Heart left ventricle (tissue), 16 donors: ENCODE data around the gene DEK. TPM values are rescaled to one million over a fixed set of nuclear protein-coding genes. Genes with fewer than 3 reads are reported as not detected.
A peak's percentile ranks its signal among the peaks of the same experiment; 100 is the strongest.

Experiments
- ATAC-seq, 4 donors: fragments of 200-7000 bp; cut with Tn5 transposase; one replicate each; pipeline ENCODE4 v1.9.1; 2020 to 2022; ENCODE audit warnings: moderate library complexity in 4 of 4, mild to moderate bottlenecking in 3 of 4, moderate number of reproducible peaks in 1 of 4
- DNase-seq, 5 donors: peaks; one replicate each; pipeline ENCODE4 v3.0.0-alpha.2; 2020
- H3K27ac ChIP-seq, 12 donors: fragments of 200-600 bp; sonication (generic) in 4 of 12; one replicate each; pipeline versions ENCODE4 v1.5.0 to v1.8.0; 2016 to 2022; ENCODE audit warnings: mild to moderate bottlenecking in 2 of 12
- H3K27me3 ChIP-seq, 9 donors: fragments of 200-600 bp; sonication (generic) in 2 of 9; one replicate each; pipeline versions ENCODE4 v1.5.1 to v1.8.0; 2016 to 2022; ENCODE audit warnings: mild to moderate bottlenecking in 3 of 9
- H3K36me3 ChIP-seq, 9 donors: fragments of 200-600 bp; sonication (generic) in 2 of 9; one replicate each; pipeline versions ENCODE4 v1.5.0 to v1.8.0; 2018 to 2022; ENCODE audit warnings: mild to moderate bottlenecking in 2 of 9
- H3K4me1 ChIP-seq, 12 donors: fragments of 200-600 bp; sonication (generic) in 4 of 12; one replicate each; pipeline versions ENCODE4 v1.5.0 to v1.8.0; 2016 to 2022; ENCODE audit warnings: mild to moderate bottlenecking in 3 of 12
- H3K4me3 ChIP-seq, 12 donors: fragments of 200-600 bp; sonication (generic) in 4 of 12; one replicate each; pipeline versions ENCODE4 v1.5.0 to v1.8.0; 2017 to 2022; ENCODE audit warnings: mild to moderate bottlenecking in 9 of 12, moderate library complexity in 4 of 12
- H3K9me3 ChIP-seq, 12 donors: fragments of 200-600 bp; sonication (generic) in 4 of 12; one replicate each; pipeline versions ENCODE4 v1.5.0 to v1.8.0; 2016 to 2022; ENCODE audit warnings: mild to moderate bottlenecking in 1 of 12
- CTCF ChIP-seq, 12 donors: fragments of 200-600 bp; sonication (generic) in 4 of 12; IDR thresholded peaks; one replicate each; pipeline versions ENCODE4 v1.5.0 to v1.8.0; 2018 to 2022; ENCODE audit warnings: antibody characterized with exemption in 12 of 12, mild to moderate bottlenecking in 5 of 12
- POLR2A ChIP-seq, 2 donors: fragments of 450-650 bp; IDR thresholded peaks; one replicate each; pipeline ENCODE4 v1.6.1; 2017; ENCODE audit warnings: antibody characterized with exemption in 2 of 2, mild to moderate bottlenecking in 2 of 2, moderate library complexity in 2 of 2
- WGBS, 4 donors: extraction: QIAGEN DNeasy Blood & Tissue Kit in 2 of 4; methylation state at CpG; one replicate each; pipeline versions ENCODE4 v1.1.5 to v1.1.7; 2013 to 2018; 5-methylcytosine and 5-hydroxymethylcytosine counted together
- intact Hi-C, 10 donors: fragments of 100-400 bp; cut with DNase I; formaldehyde crosslinking; loops; one replicate each; pipeline versions ENCODE4 v1.11.1 to v1.14.2; 2022
- polyA plus RNA-seq, 2 donors: library from polyadenylated mRNA; stranded (reverse); fragments of 200-250 nt; gene quantifications; one replicate each; pipeline ENCODE4 v1.2.3, GENCODE V29; 2013
- total RNA-seq, 9 donors: library from RNA; depleted of rRNA in 2 of 9; stranded (reverse); fragments of >200 nt in 2 of 9; fragmentation: NEBNext Ultra II Directional in 3 of 9; extraction: Animal tissue kit (Norgen Biotek cat#: 25700) in 3 of 9; gene quantifications; one replicate each; pipeline versions ENCODE4 v1.1.0 to v1.2.4, GENCODE V29; 2016 to 2023
- donor health status: ischemic (EF 13 %, LVEDD 7.1; RV severe dilation, severe dysfunction).
- donor health status: healthy with polysubstance abuse.
- donor health status: DM: no; HTN: yes; CAD: no.
- donor health status: DM: no; HTN: no; CAD: no.
- donor health status: ischemic (EF 25% LVEDD 6.9; RV normal size, moderate dysfunction).
- donor health status: ischemic (EF 25% LVEDD 5.7; RV mildly dilated, moderate dysfunction).
- donor health status: healthy.
- donor health status: DM: yes; HTN: yes; CAD: no.
- donor health status: ischemic (EF 35%, LVEDD 5.7; RV mildly dilated, moderate dysfunction).
- donor health status: nonischemic (EF 11% LVEDD 7.7; RV severe dilation, severe dysfunction).
- donor health status: DM: yes; HTN: yes; CAD: no.
- donor health status: PGD.
- donor health status: ischemic (EF 29% LVEDD 5.4; RV normal size, mild dysfunction).
- donor health status: nonischemic (EF 23%, LVEDD 6.1; RV moderate dilation, normal function).

The DEK gene
- total and polyA plus RNA-seq, 11 donors, result 20.9 to 83.0 (median 54.3) TPM

DNA sequence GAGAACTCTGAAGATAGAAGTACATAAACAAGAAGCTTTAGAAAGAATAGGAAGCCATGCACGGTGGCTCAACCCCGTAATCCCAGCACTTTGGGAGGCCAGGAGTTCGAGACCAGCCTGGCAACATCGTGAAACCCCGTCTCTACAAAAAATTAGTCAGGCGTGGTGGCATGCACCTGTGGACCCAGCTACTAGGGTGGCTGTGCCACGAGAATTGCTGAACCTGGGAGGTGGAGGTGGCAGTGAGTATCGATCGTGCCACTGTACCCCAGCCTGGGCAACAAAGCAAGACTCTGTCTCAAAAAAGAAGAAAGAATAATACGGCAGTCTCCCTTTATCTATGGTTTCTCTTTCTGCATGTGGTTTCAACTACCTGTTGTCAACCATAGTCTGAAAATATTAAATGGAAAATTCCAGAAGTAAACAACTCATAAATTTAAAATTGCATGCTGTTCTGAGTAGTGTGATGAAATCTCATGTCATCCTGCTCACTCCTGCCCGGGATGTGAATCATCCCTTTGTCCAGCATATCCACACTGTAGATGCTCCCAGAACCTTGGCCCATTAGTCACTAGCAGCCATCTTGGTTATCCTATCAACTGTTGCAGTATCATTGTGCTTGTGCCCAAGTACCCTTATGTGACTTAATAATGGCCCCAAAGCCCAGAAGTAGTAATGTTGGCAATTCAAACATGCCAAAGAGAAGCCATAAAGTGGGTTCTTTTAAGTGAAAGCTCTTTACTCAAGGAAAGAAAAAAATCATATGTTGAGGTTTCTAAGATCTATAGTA is 22.1 kb downstream of the DEK start:
- no peak for ATAC-seq
- peaks cover 0 to 5% (median 0%) of the 10 kb centered on the region in 12 donors for H3K4me1 ChIP-seq
- TF ChIP-seq CTCF (IDR thresholded peaks at IDR 0.05), result no peak
- no peak for TF ChIP-seq POLR2A (IDR thresholded peaks at IDR 0.05)
- whole genome bisulfite sequencing, 4 donors, result 88 to 97% (median 92%) methylated on average over 11 of the region's 11 CpGs
- H3K27me3 ChIP-seq, result no peaks in the 10 kb centered on the region
- intact Hi-C loops, result no loop called here
- H3K9me3 ChIP-seq, result no peaks in the 10 kb centered on the region
- H3K27ac ChIP-seq, result no peak overlapping the region
- H3K36me3 ChIP-seq, result peaks cover 0 to 89% (median 58%) of the 10 kb centered on the region in 9 donors
- no peak overlapping the region for H3K4me3 ChIP-seq
- no peak for DNase-seq

DNA sequence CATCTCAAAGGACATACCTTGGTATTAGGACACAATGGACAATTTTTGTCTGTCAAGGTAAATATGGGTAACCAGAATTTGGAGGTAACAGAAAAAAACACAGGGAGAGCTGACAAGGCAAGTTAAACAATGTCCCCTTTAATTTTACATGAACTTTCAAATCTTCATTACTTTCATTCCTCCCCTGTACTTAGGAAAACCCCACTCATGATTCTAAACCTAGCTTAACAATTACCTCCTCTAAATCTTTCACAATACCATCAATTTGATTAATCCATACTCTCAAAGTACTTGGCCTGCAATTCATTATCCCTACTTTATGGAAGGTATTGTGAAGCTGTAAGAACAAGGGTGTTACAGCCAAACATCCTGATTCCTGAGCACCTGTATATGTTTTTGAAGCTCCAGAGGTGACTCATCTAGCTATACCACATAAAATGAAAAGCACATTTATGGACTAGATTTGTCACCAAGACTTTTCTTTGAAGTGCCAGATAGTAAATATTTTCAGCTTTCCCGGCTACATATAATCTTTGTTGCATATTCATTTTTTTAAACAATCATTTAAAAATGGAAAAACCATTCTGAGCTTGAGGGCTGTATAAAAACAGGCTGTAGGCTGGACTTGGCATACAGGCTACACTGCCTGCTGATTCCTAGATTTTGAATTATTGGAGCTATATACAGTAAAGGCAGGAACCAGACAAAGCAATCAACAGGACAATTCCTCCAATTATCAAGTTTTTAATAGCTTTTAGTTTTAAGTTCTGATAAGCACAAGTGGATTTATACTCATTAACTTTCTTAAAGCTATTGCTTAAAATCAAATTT is 22.9 kb downstream of the DEK start:
- intact Hi-C loops, result no loop called here
- Histone ChIP-seq H3K27ac (peak overlapping the region in 1 of 12 donors; percentile 19), H3K27me3 (no peaks in the 10 kb centered on the region), H3K36me3 (peaks cover 0 to 89% (median 60%) of the 10 kb centered on the region in 9 donors), H3K4me3 (no peak overlapping the region), H3K9me3 (no peaks in the 10 kb centered on the region), H3K4me1 (peaks cover 0 to 5% (median 0%) of the 10 kb centered on the region in 12 donors)
- no peak for TF ChIP-seq POLR2A (IDR thresholded peaks at IDR 0.05)
- no peak for TF ChIP-seq CTCF (IDR thresholded peaks at IDR 0.05)
- 87 to 100% (median 96%) methylated on average over 1 of the region's 1 CpG for WGBS, 4 donors
- no peak for ATAC-seq
- no peak for DNase-seq

GRCh38 chr6:18240230-18240629 is 24.1 kb downstream of the DEK start:
- no peak overlapping the region for H3K27ac ChIP-seq
- no peak for ATAC-seq
- intact Hi-C loops, result no loop called here
- H3K36me3 ChIP-seq, result peaks cover 3 to 89% (median 61%) of the 10 kb centered on the region in 9 donors
- 75 to 88% (median 85%) methylated on average over 2 of the region's 2 CpGs for WGBS, 4 donors
- H3K4me1 ChIP-seq, result peaks cover 0 to 5% (median 0%) of the 10 kb centered on the region in 12 donors
- no peaks in the 10 kb centered on the region for H3K27me3 ChIP-seq
- no peaks in the 10 kb centered on the region for H3K9me3 ChIP-seq
- no peak for DNase-seq
- no peak overlapping the region for H3K4me3 ChIP-seq
- TF ChIP-seq POLR2A (IDR thresholded peaks at IDR 0.05) (no peak), CTCF (IDR thresholded peaks at IDR 0.05) (no peak)

GRCh38 chr6:18237167-18237566 is 27.2 kb downstream of the DEK start:
- H3K36me3 ChIP-seq, result peaks cover 3 to 71% (median 62%) of the 10 kb centered on the region in 9 donors
- H3K4me3 ChIP-seq, result no peak overlapping the region
- no peak for TF ChIP-seq POLR2A (IDR thresholded peaks at IDR 0.05)
- no peak for TF ChIP-seq CTCF (IDR thresholded peaks at IDR 0.05)
- no peak overlapping the region for H3K27ac ChIP-seq
- 97 to 100% (median 98%) methylated on average over 1 of the region's 1 CpG for WGBS, 4 donors
- peaks cover 0 to 13% (median 3%) of the 10 kb centered on the region in 12 donors for H3K9me3 ChIP-seq
- H3K27me3 ChIP-seq, result no peaks in the 10 kb centered on the region
- no peak for ATAC-seq
- no peak for DNase-seq
- intact Hi-C loops, result no loop called here
- no peaks in the 10 kb centered on the region for H3K4me1 ChIP-seq
